Stimulated activated CD4-positive, alpha-beta T cell treated with anti-CD3 and anti-CD28 coated beads, Interleukin-1b, Interleukin-23, amount 100 ng/mL, for 4 hours (primary cell): Measurements from ENCODE around the gene RPP21.

ENCODE experiments used
- DNase-seq, 2 donors: peaks; one replicate each; pipeline ENCODE4 v3.0.0-alpha.2; 2020; ENCODE audit warnings: low read depth in 2 of 2

RPP21 gene

DNA sequence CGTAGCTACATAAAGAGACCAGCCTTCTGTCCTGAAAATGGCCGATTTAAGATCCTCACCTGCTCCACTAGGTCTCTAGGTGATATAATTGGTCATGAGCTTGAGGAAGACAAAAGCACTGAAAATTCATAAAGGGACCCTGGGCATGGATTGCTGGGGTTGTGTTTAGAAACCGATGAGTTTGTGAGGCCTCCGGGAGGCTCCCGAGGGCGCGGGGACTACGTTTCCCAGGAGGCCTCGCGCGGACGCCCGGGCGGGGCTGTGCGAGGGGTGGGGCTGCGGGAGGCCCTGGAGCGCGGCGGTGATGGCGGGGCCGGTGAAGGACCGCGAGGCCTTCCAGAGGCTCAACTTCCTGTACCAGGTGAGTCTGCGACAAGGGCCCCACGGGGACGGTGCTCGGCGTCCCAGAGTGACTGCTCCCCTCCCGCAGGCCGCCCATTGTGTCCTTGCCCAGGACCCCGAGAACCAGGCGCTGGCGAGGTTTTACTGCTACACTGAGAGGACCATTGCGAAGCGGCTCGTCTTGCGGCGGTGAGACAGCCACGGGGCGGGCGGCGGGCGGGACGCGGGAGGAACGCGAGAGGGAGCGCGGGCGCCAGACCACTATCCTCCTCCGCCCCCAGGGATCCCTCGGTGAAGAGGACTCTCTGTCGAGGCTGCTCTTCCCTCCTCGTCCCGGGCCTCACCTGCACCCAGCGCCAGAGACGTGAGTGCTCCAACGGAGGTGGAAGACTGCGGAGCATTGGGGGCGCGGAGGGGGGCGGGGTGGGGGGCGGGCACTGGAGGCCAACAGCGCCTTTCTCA lies at the start of gene RPP21:
TSS of gene RPP21 (plus strand) at position 289 of the 804 bp plus-strand sequence. CDS start at position 305, 16 bp downstream.
- peak; percentile 76 to 85 for DNase-seq

DNA sequence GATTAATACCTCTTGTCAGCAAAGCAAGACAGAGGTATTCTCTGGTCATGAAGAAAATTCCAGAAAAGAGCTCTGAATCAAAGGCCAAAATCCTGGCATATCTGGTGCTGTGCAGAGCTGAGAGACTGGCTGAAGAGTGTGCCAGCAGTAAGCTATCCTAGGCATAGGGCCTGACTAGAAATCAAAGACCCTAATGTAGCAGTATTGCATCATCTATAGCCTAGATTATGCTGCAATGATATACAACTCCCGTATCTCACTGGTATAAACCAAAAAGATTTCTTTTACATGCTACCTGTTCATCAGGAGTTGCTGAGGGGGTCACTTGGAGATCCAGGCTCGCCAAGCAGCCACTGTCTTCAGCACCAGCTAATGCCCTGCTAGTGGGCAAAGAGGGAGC lies 49.1 kb upstream of the RPP21 start:
- DNase-seq, result no peak

DNA sequence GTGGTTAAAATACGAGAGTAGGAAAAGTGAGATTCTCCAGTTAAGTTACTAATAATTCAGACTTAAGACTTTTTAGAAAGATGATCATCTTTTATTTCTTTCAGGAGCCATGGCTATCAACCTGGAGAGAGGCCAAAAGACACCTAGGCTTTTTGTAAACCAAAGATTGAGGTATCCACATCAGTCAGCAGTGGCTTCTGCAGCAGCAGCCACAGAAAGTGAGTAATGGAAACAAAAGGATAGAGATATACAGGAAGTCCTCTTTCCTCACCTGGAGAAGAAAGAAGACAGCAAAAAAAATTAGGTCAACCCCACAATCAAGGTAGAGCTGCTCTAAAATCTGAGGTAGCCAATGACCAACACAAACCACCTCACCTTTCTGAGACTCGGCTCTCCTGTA lies 41.0 kb upstream of the RPP21 start:
- DNase-seq, result no peak

DNA sequence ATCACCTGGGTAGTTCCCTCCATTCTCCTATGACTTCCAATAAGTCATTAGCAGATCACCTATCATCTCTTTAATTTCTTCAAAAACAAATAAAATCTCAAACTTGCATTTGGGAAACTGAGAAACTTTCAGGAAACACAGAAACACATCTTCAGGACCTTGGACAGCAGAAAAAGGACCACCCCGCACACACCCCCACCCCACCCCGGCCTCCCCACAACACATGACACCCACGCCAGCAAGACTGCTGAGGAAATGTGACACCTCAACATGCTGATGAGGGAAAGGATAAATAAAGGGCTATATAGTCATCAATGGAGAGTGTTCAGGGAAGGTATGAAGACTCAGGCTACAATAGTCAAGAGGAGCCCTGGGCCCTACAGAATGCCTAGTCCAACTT lies 33.9 kb upstream of the RPP21 start:
- DNase-seq, result no peak

DNA sequence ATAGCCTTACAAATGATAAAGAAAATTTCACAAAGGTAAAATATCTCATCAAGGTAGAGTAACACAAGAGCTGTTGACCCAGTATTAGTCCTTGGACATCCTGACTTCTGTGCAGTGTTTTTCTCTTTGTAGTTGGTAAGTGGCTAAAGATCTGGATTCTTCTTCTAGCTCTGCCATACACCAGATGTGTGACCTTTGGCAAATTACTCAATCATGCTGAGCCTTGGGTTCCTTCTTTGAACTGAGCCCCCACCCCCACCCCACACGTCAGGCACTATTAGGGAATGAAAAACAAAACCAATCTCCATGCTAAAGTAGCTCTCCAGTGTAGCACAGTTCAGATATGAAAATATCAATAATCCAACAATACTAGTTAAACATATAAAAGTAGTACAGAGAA lies 33.3 kb upstream of the RPP21 start:
- DNase-seq, result no peak

DNA sequence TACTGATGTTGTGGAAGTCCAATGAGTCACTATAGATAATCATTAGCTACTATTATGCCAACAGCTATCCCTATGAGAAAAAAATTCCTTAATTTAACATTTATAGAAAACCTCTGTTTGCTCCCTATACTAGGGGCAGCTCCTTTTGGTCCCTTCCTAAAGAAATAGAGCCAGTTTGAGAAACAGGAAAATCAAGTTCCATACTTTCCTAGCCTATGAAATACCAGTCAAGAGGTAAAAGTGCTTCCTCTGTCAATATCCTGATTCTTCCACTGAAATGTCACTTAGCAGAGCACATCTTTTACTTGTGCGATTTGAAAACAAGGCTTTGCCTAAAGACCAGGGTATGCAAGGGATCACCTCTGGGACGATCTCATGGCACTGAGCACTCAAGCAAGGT lies 32.7 kb upstream of the RPP21 start:
- DNase-seq, result no peak

DNA sequence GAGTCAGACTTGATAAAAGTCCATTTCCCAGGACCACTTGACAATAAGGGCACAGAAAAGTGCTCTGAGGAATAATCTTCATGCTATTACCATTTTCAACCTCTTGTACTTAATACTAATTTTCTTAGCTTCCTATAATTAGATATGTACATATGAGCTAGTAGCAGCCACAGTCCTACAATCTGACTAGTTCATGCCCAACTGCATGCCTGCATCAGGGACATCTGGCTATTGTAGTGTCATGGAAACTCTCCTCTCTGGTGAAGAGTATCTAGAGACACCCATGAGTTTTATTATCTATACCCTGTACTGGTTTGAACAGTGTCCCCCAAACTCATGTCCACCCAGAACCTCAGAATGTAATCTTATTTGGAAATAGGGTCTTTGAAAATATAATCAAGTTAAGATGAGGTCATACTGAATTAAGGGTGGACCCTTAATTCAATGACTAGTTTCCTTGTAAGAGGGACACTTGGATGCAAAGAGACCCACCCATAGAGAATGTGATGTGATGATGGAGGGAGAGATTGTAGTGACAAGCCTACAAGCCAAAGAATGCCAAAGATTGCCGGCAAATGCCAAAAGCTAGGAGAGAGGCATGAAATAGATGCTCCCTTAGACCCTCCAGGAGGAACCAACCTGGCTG lies 32.2 kb upstream of the RPP21 start:
- DNase-seq, result no peak

DNA sequence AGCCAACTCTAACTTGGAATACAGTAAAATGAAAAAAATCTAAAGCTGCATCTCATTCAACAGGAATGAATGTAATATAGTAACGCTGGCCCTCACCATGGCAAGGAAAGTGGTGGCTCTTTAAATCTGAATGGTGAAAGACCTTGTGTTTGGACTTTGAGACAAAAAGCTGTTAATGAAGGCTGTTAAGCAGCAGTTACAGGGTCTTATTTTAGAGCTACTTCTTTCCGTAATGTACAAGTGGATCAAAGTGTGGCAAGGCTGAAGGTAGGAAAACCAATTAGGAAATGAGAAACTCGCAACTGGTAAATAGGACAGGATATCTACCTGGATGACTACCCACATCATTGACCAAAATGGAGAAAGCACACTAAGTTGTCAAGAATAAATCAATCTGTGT lies 29.8 kb upstream of the RPP21 start:
- no peak for DNase-seq

DNA sequence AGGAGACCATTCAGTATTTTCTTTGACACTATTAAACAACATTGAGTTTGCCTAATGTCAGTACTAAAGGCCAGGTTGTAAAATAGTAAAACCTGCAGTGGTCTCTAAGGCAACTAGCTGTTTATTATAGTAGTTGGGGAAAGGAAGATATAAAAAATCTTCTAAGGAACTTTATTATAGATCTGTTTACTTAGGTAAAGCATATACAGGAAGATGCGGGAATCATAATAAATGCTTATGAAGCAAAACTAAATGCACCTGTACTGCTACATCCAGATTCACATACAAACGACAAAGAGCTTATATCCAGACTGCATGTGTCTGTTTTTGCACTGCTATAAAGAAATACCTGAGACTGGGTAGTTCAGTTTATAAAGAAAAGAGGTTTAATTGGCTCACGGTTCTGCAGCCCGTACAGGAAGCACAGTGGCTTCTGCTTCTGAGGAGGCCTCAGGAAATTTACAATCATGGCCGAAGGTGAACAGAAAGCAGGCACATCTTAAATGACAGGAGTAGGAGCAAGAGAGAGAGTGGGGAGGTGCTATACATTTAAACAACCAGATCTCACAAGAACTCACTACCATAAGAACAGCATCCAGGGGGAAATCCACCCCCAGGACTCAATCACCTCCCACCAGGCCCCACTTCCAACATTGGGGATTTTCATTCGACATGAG lies 26.9 kb upstream of the RPP21 start:
- no peak for DNase-seq

DNA sequence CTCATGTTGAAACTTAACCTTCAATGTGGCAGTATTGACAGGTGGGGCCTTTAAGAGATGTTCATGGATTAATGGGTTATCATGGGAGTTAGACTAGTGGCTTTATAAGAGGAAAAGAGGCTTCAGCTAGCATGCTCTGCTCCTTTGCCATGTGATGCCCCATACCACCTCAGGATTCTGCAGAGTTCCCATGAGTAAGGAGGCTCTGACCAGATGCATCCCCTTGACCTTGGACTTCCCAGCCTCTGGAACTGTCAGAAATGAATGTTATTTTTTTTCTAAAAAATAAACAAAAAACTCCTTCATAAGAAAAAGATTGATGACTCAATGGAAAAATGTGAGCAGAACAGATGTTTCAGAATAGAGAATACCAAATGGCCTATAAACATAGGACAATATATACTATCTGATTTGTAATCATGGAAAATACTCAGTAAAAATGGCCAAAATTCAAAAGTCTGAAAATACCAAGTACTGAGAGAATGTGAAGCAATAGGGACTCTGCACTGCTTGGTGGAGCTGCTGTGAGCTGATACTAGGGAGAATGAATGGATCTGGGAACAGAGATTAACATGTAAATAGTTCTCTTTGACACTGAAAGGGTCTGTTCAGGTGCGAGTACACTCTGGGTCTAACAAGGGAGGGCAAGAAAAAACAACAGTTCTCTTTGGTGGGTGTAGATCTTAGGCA lies 25.7 kb upstream of the RPP21 start:
- no peak for DNase-seq

DNA sequence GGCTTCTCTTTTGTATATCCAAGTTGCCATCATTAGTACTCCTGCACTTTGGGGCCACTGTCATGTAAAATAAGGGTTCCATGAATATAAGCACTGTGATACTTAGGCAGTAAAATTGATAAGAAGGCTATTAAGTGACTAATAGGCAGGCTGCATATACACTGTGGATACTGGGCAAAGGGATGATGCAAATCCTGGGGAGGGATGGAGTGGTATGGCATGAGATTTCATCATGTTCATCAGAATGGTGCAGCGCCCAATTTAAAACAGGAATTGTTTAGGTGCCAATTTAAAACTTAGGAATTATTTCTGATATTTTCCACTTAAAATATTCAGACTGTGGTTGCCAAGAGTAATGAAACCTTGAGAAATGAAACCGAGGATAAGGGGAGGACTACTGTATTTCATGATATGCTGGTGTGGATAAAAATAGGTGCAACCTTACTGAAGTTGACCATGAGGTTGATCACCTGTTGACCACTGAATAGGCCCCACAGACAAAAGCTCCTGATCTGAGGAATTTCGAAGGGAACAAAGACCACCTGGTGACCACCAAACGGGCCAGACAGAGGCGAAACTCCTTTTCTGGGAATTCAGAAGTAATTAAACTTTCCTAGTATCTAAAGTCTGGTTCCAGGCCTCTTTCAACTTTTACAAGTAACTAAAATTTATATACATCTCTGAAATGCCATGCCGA lies 23.1 kb upstream of the RPP21 start:
- no peak for DNase-seq

DNA sequence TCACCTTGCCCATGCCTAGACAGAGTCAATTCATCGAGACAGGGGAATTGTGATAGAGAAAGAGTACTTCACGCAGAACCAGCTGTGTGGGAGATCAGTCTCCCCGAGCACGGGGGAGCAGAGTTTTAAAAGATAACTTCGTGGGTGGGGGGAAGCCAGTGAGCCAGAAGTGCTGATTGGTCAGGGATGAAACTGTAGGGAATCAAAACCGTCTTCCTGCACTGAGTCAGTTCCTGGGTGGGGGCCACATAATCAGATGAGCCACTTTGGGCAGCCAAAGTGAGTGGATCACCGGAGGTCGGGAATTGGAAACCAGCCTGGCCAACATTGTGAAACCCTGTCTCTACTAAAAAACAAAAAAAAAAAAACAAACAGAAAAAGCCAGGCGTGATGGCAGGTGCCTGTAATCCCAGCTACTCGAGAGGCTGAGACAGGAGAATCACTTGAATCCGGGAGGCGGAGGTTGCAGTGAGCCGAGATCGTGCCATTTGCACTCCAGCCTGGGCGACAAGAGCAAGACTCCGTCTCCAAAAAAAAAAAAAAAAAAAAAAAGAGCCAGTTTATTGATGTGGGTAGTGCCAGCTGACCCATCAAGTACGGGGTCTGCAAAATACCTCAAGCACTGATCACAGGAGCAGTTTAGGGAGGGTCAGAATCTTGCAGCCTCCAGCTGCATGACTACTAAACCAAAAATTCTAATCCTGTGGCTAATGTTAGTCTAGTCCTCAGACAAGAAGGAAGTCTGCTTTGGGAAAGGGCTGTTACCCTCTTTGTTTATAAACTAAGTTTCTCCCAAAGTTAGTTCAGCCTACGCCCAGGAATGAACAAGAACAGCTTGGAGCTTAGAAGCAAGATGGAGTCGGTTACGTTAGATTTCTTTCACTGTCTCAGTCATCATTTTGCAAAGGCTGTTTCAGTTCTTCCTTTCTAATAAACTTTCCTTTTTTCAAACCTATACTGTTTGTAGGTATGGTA lies 22.1 kb upstream of the RPP21 start:
- peak; percentile 12 to 42 for DNase-seq

DNA sequence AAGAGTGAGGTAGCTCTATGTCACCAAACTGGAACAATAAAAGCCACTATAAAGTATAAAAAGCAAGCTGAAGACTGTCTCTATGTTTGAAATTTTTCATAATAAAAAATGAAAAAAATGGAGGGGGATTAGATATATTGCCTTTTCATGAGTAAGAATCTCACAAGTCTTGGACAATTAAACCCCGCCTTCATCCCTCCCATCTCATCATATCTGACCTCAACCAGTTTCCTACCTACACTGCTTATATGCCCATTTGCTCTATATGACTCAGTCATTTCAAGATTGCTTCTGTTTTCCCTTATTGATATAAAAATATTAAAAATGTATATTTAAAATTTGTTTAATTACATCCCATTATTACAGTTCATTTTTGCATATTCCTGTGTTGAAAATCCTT lies 21.1 kb upstream of the RPP21 start:
- DNase-seq, result no peak

DNA sequence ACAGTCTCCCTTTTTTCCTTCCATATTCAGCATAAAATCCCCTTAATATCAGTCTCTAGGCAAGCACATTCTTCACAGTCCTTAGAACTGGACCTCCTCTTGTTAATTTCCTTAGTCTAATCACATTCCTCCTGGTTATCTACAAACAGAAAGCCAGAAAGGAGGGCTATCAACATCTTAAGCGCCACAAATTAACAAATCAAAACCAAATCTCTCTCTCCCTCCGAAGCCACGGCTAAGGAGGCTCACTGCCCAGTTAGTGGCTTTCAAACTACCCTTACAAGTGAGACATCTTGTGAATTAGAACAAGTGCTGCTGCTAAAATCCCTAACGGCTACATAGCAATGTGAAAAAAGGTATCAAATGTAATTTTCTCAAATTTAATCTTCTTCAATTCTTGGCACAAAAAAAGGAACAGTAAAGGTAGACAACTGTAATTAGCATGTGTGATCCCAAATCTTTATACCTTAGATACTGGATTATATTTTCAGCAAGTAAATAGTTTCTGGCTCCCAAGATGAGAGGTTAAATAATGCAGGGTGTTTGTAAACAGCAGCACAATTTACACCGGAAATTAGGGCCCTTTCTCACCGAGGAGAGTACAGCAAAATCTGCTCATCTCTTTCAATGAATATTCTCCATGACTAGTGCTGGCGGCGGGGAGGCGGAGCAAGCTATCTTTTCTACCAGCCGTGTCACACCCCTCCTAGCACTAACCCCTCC lies 19.6 kb upstream of the RPP21 start:
- peak; percentile 72 to 74 for DNase-seq

DNA sequence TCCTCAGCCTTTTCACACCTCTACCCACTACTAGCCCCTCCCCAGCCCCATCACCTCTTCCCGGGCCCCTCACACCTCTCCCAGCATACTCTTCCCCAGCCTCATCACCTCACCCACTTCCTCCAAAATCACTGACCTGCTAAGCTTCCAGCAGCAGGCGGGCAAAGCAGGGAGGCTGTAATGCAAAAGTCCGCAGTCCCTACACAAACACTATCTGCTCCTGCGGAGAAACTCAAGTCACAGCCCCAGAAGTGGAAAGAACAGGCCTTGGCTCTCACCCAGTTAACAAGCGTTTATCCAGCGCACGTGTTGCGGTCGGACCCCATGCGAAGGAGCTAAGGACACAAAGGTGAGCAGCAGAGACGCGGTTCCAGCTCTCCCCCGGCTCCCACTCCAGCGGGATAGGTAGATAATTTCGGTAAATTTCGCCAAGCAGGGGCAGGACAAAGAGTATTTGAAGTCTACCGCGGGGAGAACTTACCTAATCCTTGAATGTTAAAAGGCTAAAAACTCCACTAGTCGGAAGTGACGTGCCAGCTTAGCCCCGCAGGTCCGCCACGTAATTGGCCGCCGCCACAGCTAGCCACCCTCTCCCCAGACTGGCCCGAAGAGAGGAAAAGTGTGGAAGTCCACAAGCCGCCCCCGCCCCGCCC lies 19.0 kb upstream of the RPP21 start:
- peak; percentile 55 to 64 for DNase-seq

DNA sequence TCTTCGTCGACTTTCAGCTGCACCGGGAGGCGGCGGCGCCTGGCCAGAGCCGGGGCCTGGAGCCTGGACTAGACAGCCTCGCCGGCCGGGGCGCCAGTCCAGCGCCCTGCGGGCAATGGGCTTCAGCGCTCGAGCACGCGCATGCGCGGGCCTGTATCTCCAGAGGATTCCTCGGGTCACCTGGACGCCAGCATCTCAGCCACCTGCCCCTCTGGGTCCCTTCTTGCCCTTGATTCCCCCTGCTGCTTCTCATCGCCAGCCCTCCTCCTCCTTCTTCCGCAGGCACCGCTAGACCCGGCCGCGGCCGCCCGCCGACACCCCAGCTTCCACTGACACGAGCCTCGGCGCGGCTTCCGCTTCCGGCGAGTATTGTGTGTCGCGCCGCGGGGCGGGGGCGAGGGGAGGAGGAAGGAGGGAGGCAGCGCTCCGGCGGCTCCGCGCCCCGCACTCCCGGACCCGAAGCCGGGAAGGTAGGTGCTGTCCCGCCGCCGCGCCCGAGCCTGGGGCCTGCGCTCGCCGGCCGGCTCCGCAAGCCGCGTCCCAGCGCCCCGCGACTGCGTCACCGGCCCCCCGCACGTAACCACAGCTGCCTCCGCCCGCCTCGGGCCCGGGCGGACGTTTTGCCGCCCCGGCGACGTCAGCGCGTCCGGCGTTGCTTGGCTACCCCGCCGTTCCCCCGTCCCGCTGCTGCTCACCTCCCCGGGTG lies 18.3 kb upstream of the RPP21 start, which contains the start of gene TRIM39:
TSS of gene TRIM39 (plus strand) at position 402 of the 706 bp plus-strand sequence. CDS start 2,391 bp downstream, outside the sequence.
- peak; percentile 80 to 85 for DNase-seq

DNA sequence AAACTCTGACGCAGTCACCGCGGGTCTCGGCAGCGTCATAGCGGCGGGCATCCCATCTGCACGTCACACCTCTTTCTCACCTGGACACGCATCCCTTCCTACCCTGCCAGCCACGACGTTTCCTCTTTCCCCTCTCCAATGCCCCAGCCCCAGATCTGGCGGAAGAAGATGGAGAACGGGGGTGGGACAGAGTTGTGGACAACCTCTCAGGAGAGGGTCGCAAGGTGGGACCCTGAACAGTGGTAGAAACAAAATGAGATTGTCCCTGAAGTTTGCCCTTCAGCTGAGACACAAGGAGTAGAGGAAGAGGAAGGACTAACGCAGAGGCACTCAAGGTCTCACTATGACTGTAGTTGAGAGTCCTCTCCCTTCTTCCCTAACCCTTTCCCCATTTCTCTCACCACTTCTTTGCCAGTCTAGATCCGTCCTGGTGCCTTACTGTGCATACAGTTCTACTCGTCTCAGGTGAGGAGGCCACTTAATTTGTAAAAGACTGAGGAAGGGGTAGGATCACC lies 17.7 kb upstream of the RPP21 start:
- no peak for DNase-seq

DNA sequence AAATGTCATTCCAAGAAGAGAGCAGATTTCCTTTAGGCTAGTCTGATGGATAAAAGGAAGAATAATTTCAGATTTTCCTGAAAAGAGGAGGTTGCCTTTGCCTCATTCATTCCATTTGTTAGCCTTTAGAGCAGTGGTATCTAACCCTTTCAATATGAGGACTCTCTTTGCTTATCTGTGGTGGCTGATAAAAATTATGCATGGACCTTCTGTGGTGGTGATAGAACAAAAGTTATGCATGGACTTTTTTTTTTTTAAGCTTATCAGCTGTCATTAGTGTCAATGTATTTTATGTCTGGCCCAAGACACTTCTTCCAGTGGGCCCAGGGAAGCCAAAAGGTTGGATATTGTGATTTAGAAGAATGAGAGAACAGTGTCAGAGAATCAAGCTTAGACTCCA lies 16.6 kb upstream of the RPP21 start:
- no peak for DNase-seq
